Mammary epithelial cell (primary cell): Measurements from ENCODE around the gene KRTAP5-10.

ENCODE experiments used
- CTCF ChIP-seq, 2 donors: IDR thresholded peaks in 1 of 2; conservative IDR thresholded peaks in 1 of 2; 2 replicates each; pipeline ENCODE4 v1.5.1; 2011 to 2012; ENCODE audit warnings: inconsistent platforms in 2 of 2, low read length in 2 of 2, mild to moderate bottlenecking in 2 of 2, control low read depth in 1 of 2, low read depth in 1 of 2; ENCODE audit not compliant: insufficient read depth in 1 of 2; ENCODE audit errors: extremely low read depth in 1 of 2
- EZH2 ChIP-seq: IDR thresholded peaks from 2 replicates; pipeline ENCODE4 v1.6.1; 2012; ENCODE audit warnings: low read length, inconsistent platforms, borderline replicate concordance

- TF ChIP-seq CTCF (conservative IDR thresholded peaks at IDR 0.05 in 1 of 2, IDR thresholded peaks at IDR 0.05 in 1 of 2; ENCODE audit: extremely low read depth in 1 of 2, insufficient read depth in 1 of 2, low read depth in 1 of 2, low read length in 2 of 2) (no peak), EZH2 (no peak)
Measured at GRCh38 chr11:71556018-71556417, 9.3 kb upstream of the KRTAP5-10 start.
